Stimulated activated CD4-positive, alpha-beta T cell treated with anti-CD3 and anti-CD28 coated beads, Interleukin-4, amount 100 ng/mL, for 1 hour (primary cell): Measurements from ENCODE around the gene PCNX1.
"Not testable (repeated sequence)": the region's sequence is repeated elsewhere in the genome, so short reads cannot be mapped to it uniquely, and the experiment has no call there.

Experiments used
- DNase-seq: peaks from one replicate; pipeline ENCODE4 v3.0.0-alpha.2; 2020

Gene PCNX1

DNA sequence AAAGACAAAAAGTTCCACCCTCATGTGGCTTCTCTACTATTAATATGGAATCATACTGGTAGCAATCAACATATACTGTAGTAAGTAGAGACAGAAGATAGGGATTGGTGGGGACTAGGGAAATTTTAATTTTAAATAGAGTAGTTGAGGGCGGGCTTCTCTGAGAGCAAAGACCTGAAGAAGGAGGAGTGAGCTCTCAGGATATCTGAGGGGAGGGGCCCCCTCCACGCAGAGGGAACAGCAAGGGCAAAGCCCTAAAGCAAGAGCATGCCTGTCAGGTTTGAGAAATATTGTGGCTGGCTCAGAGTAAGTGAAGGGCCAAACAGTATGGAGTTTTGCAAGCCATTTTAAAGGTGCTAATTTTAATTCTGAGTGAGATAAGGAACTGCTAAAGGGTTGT is 64.3 kb downstream of the PCNX1 start:
- DNase-seq, result no peak

DNA sequence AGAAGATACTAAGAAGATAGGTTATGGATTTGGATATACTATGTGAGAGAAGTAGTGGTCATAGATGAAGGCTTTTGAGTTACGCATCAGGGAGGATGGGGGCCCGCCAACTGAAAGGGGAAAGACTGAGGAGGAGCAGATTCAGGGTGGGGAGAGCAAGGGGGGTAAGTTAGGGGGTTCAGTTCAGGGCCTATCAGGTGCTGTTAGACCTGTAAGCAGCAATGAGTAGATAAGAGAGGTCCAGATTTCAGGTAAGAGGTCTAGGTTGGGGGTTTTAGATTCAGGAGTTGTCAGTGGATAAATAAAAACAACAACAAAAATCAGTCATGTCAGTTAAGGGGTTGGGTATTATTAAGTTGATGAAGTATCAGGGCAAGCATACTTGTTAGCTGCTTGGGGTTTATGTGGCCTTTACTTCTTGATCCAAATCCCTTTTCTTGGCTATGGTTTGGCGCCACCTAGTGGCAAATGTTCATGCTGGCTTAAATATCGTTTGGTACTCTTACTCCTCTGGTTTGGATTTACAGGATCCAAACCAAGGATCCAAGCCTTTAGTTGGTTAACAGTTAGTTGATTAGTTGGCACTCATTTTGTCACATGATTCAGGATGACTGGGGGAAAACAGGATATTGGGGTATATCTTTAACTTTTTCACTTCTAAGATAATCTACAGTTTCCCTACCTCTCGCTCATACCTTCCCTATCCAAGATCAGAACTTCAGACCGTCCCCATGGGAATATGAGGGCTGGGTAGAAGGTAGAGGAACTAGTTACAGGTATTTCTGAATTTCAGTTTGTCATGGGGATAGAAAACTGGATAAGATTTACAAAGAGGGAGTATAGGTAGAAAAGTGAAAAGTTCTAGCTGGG is 65.1 kb downstream of the PCNX1 start:
- DNase-seq, result peak; percentile 77

DNA sequence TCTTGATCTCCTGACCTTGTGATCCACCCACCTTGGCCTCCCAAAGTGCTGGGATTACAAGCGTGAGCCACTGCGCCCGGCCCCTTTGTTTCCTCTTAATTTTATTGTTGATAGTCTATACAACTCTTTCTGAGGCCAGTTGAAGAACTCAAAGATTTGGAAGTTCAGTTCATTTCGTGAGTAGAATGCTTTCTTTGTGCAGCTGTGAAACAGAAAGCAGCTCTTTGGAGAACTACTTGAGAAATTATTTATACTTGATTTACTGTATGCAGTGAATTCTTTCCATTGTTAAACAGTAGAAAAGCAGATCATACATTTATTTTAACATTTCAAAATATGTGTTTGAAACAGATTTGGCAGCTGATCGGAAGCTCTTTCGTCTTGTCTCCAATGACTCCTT is 69.3 kb downstream of the PCNX1 start:
- no peak for DNase-seq

DNA sequence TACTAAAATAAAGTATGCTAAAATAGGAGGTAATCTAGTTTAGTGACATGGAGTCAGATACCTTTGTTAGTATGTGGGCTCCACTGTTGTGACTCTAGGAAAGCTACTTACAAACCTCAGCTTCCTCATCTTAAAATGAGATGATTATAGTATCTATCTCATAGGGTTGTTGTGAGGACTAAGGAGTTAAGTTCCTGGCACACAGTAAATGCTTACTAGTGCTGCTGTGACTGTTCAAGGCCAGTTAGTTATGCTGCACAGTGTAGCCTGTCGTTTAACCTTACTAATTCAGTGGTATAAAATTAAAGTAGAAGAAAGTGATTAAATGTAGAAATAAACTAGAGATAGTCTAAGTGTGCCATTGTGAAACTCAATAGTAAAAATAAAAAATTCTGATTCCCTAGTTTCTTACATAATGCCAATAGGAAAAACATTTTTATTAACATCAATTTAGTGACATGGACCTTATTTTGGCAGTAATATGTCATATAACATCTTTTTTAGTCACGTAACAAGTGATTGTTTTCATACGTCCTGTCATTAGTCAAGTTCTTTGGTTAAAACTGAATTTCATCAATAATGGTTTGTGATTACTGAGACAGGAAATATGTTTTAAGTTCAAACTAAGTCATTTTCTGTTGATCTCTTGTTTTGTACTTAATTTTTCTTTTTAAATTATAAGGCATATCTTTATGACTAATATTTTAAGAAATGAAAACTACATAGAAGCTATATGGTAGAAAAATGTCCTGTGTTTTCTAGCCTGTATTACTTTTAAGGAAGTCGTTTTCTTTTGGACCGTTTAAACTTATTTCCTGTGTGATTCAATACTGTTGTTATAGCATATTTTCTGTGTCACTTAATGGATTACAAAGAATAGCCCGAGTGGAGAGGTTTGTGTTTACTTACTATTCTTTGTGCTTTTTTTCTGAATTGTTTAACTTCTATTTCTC is 74.0 kb downstream of the PCNX1 start:
- no peak for DNase-seq

DNA sequence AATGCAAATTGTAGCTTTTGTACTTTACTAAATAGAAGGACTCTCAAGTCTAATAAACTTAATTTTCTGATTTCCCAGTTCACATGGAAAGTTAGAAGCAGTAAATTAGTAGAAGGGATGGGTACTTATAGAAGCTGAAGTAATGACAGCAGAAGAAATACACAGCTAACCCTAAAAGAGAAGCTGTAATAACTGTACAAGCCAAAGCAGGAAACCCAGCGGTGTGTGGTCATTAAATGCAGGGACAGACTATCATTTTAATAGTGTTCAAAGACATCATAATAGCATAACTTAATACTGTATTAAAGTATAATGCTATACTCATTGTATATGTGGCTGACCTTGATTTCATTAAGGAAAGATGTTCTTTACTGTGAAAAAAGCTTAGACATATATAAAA is 74.9 kb downstream of the PCNX1 start:
- DNase-seq, result no peak

DNA sequence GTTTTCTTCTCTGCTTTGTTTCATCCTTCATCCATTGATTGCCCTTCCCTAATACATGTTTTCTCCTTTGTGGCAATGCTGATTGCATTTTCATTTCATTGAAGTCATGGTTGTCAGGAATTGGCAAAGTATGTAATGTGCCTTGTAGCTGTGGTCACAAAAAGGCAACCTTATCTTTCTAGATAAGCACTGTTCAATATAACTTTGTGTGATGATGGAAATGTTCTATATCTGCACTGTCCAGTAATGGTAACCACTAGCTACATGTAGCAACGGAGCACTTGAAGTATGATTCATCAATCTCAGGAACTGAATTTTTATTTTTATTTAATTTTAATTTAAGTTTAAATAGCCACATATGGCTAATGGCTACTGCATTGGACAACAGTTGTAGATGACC is 79.8 kb downstream of the PCNX1 start:
- DNase-seq, result no peak

DNA sequence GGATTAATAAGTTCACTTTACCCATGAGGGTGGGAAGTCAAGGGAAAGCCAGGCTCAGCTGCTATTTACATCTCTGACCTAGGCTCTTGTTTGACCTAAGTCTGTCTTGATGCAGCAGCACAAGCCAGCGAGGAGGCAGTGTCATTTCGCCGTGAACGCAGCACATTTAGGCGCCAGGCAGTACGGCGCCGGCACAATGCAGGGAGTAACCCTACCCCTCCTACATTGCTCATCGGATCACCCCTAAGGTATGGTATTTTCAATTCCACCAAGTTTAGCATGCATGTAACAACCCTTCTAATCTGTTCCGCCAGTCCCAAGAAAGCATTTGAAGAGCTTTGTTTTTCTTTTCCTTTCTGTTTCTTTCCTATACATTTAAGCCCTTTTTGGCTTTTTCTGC is 81.2 kb downstream of the PCNX1 start:
- DNase-seq, result no peak

DNA sequence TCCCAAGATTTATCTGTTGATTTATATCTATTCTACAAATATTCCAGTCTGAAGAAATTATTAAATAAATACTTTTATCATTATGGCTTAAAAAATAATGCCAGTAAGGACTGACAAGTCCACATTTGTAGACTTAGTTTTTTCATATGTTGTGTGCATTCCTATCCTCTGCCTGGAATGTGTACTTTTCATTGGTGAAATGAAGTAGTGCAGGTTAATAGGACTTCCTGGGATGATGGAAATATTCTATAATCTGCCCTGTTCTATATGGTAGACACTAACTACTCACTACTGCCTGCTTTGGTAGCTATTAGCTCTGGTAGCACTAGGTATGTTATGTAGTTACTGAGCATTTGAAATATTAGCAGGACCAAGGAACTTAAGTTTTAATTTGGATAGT is 86.7 kb downstream of the PCNX1 start:
- no peak for DNase-seq

DNA sequence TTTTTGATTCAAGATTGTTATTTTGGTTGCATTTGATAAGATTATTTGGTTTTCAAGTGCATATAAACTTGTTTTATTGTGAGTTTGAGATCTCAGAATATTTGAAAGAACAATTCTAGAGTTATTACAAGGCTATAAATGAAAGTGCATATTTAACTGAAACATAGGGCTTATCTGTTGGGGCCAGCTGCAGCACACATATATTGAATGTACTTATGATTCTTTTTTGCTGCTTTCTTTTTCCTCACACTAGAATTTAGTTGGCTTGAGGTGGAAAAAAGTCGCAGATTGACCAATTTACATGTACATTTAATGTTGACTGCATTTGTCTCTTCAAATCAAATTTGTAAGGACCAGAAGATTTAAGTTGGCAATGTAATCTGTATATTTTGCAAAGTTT is 88.0 kb downstream of the PCNX1 start:
- DNase-seq, result no peak

DNA sequence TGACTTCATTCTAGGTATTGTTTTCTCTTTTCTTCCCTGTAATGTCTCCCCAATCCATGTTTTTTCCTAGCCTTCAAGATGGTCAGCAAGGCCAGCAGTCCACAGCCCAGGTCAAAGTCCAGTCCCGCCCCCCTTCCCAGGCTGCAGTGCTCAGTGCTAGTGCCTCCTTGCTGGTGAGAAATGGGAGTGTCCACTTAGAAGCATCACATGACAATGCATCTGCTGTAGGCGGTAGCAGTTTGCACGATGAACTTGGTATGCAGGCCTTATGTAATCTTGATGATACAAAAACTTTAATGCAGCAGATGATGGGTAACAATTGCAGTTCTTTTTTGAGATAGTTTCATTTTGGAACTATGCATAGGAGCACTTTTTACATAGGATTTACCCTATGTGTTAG is 88.4 kb downstream of the PCNX1 start:
- DNase-seq, result no peak

DNA sequence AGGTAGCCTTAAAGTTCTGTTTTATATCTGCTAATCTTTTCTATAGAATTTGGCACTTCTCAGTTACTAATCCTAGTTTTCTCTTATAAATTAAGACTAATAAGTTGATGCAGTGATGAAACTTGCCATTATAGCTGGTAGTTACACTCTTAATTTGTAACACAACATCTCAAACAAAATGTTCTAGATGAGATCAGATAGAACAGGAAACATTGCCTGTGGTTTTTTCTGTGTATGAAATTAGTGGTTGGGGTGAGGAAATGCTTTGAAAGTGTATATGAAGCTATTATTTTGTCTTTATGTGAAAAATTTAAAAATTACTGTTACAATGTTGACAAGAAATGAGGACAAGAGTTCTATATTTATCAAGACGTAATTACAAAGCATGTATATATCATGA is 91.9 kb downstream of the PCNX1 start:
- no peak for DNase-seq

DNA sequence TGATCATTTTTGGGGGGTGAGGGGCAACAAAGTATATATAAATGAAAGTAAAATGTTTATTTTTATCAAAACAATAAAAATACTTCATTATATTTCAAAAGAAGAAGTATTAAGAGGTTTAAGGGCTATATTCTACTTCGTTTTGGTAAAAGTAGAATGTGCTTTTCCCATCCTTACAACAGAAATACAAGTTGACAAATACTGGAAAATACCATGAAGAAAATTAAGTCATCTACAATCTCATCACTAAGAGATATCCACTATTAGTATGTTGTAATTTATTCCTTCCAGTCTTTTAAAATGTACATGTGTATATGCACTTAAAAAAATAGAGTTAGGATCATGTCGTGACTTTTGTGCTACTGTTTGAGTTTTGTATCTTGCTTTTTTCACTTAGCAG is 92.8 kb downstream of the PCNX1 start:
- no peak for DNase-seq

DNA sequence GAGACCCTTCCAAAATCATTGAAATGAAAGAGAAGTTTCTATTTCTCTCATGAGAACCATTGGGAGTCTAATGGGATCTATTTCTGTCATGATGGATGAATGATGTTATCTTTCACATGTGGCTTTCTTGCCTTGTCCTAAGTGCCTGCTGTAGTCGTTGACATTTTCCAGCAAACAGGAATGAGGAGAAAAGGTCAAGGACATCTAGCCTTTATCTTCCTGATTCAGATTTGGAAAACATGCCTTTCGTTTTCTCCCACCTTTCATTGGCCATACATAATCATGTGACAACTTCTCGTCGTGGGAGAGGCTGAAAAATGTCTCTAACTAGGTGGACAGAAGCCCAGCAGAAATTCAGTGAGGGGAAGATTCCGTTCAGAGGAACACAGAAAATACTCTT is 94.5 kb downstream of the PCNX1 start:
- no peak for DNase-seq

DNA sequence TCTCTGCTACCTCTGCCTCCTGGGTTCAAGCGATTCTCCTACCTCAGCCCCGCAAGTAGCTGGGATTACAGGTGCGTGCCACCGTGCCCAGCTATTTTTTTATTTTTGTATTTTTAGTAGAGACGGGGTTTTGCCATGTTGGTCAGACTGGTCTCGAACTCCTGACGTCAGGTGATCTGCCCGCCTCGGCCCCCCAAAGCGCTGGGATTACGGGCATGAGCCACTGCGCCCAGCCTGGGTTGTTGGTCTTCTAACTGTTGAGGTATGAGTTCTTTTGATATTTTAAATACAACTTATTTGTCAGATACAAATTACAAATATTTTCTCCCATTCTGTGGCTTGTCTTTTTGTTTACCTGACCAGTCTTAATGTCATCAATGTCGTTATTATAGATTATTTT is 95.9 kb downstream of the PCNX1 start:
- no peak for DNase-seq

DNA sequence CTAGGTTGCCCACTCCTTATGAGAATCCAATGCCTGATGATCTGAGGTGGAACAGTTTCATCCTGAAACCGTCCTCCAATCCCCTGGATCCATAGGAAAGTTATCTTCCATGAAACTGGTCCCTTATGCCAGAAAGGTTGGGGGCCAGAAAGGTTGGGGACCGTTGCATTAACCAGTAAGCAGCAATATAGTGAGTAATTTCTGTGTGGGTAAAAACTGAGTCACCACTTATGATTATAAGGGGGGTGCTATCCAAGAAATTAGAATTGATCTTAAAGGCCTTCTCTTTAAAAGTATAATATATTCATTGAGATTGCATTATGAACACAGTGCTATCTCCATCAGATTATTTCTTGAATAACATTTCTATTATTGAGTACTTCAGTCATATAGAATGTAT is 97.2 kb downstream of the PCNX1 start:
- DNase-seq, result no peak

DNA sequence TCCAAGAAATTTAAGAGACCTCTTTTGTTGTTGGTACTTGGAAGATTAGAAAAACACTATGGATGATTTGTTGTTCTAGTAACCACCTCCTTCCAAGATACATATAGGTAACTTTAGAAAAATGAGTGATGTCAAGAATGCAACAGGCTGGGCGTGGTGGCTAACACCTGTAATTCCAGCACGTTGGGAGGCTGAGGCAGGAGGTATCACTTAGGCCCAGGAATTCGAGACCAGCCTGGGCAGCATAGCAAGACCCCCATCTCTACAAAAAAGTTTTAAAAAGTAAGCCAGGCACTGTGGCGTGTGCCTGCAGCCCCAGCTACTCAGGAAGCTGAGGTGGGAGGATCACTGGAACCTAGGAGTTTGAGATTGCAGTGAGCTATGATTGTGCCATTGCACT is 97.8 kb downstream of the PCNX1 start:
- no peak for DNase-seq

DNA sequence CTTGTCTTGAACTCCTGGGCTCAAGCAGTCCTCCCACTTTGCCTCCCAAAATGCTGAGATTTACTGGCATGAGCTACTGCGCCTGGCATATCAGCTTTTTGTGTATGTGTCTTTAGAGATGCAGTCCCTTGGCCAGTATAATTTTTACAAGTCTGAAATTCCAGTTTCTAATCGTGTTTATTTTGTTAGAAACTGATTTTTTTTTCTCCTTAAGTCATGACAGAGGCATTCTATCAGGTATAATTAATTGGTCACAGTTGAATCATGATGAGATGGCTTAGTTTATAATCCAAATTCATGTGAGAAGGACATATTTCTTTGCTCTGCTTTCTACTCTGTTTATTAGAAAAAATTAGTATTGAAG is 98.9 kb downstream of the PCNX1 start:
- no peak for DNase-seq

DNA sequence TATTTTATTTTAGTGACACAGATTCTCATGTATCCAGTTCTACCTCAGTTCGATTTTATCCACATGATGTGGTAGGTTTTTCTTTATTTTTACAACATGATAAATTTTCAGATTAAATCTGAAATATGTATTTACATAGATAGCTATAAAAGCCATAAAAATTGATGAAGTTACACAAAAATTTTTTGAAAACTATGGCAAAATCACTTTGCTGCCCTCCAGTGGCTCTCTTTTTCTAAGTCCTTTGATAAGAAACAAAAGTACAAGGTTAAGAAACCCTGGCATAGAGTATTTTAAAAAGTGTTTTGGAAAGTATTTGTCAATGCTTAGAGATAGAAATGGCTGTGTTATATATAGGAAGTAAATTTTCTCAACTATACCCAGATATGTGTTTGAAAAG is 104.2 kb downstream of the PCNX1 start:
- DNase-seq, result no peak

DNA sequence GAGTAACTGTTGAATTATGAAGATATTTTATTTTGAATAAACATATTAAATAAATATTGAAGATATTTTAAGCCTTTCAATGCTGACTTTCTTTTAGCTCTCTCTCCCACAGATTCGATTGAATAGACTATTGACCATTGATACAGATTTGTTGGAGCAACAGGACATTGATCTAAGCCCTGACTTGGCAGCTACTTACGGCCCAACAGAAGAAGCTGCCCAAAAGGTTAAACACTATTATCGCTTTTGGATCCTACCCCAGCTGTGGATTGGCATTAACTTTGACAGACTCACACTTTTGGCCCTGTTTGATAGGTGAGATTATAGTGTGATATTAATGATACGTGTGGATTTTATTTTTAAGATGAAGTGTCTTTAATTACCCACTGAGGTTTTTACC is 105.6 kb downstream of the PCNX1 start:
- DNase-seq, result no peak

DNA sequence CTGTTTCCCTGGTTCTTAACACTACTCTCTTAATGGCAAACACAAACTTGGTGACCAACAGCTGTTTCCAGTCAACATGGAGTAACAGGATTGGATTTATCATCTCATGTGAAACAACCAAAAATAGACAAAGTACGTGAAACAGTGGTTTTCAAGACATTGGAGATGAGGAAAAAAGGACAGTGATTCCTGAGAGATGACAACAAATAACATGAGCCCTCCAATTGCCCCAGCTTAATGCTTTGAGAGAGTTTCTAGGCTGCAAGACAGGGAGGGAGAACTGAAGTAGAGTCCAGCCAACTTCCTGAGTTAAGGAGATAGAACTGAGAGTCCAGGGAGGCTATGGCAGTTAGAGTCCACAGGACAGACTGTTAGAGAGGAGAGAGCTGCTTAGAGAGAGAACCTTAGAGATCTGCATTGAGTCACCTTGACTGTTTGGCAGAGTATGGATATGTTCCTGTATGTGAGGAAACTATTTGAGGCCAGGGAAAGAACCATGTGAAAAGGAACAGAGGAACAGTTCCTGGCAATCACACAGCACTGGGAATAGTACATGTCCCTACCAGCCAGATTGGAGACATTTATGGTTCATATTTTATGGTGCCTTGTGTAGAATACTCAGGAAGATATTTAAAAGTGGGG is 106.4 kb downstream of the PCNX1 start:
- no peak for DNase-seq

DNA sequence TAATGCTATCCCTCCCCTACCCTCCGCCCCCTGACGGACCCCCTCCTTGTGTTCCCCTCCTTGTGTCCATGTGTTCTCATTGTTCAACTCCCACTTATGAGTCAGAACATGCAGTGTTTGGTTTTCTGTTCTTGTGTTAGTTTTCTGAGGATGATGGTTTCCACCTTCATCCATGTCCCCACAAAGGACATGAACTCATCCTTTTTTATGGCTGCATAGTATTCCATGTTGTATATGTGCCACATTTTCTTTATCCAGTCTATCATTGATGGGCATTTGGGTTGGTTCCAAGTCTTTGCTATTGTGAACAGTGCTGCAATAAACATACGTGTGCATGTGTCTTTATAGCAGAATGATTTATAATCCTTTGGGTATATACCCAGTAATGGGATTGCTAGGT is 112.7 kb downstream of the PCNX1 start:
- DNase-seq, result not testable (repeated sequence)

DNA sequence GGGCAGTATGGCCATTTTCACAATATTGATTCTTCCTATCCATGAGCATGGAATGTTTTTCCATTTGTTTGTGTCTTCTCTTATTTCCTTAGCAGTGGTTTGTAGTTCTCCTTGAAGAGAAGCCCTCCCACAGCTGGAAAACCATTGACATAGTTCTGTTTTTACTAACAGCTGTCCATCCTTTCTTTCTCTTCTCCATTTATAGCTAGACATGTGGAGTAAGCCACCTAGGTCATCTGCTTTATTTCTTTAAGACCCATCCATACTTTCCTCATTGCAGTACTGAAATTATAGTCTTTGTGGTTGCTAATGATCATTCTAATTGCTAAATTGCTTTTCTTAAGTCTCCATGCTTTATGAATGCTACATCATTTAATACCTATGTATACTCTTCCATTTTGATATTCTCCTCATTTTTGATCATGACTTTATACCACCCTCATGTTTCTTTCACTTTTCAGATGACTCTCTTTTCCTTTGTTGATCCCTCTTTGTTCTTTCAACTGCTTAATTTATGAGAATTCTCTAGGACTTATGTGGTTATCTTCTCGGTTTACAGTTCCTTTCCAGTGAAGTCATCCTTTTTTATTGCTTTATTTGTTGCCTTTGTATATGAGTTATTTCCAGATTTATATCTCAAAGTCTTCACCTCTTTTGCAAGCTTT is 114.2 kb downstream of the PCNX1 start:
- DNase-seq, result no peak
